Ascending aorta (tissue), 2 donors: Measurements from ENCODE around the gene C8G. TPM values are rescaled to one million over a fixed set of nuclear protein-coding genes. Genes with fewer than 3 reads are reported as not detected.

Experiments used
- DNase-seq, 2 donors: peaks; one replicate each; pipeline ENCODE4 v3.0.0-alpha.2; 2019; ENCODE audit warnings: low spot score in 2 of 2
- H3K27ac ChIP-seq, 2 donors: fragments of 200-600 bp; sonication (generic); one replicate each; pipeline ENCODE4 v1.5.1; 2016 to 2017; ENCODE audit warnings: mild to moderate bottlenecking in 1 of 2
- H3K27me3 ChIP-seq: fragments of 200-600 bp; sonication (generic); one replicate; pipeline ENCODE4 v1.5.1; 2017
- H3K36me3 ChIP-seq, 2 donors: fragments of 200-600 bp; sonication (generic); one replicate each; pipeline ENCODE4 v1.5.1; 2016
- H3K4me1 ChIP-seq, 2 donors: fragments of 200-600 bp; sonication (generic); one replicate each; pipeline ENCODE4 v1.5.1; 2016 to 2017; ENCODE audit warnings: mild to moderate bottlenecking in 1 of 2
- H3K4me3 ChIP-seq, 2 donors: fragments of 200-600 bp; sonication (generic); one replicate each; pipeline ENCODE4 v1.5.1; 2016 to 2017; ENCODE audit warnings: mild to moderate bottlenecking in 1 of 2
- H3K9me3 ChIP-seq, 2 donors: fragments of 200-600 bp; sonication (generic); one replicate each; pipeline ENCODE4 v1.5.1; 2016
- CTCF ChIP-seq, 3 experiments: fragments of 200-600 bp in 2 of 3; fragments of 450-650 bp in 1 of 3; sonication (generic) in 2 of 3; IDR thresholded peaks; one replicate each; pipeline ENCODE4 v1.5.1; 2016 to 2019; ENCODE audit warnings: antibody characterized with exemption in 3 of 3, mild to moderate bottlenecking in 1 of 3, moderate library complexity in 1 of 3
- intact Hi-C: fragments of 100-400 bp; cut with DNase I; formaldehyde crosslinking; loops from one replicate; pipeline ENCODE4 v1.15.1; 2023
- total RNA-seq: library from RNA; depleted of rRNA; stranded (reverse); fragments of >200 nt; gene quantifications from one replicate; pipeline ENCODE4 v1.1.0, GENCODE V29; 2016

C8G gene
- total RNA-seq, 1 donor from 2014 or later, result 8.6 TPM

- Histone ChIP-seq H3K27me3 (no peaks in the 10 kb centered on the region), H3K27ac (peak overlapping the region; percentile 81 to 88), H3K36me3 (no peaks in the 10 kb centered on the region), H3K4me1 (peaks cover 0 to 12% of the 10 kb centered on the region in 2 donors), H3K9me3 (no peaks in the 10 kb centered on the region), H3K4me3 (peak overlapping the region; percentile 62 to 83)
- intact Hi-C loops, result loop anchor here (2.0 kb wide), 1 partner anchor 160 kb away; the partner anchor contains the start of gene TMEM141
- DNase-seq, result no peak
- no peak for TF ChIP-seq CTCF (IDR thresholded peaks at IDR 0.05)
Measured at GRCh38 chr9:136950656-136951276, 5.7 kb downstream of the C8G start.

- Histone ChIP-seq H3K27ac (peak within 1 kb of the TSS; percentile 81 to 88), H3K4me3 (no peak within 1 kb of the TSS), H3K9me3 (no peaks in the 10 kb centered on the region), H3K4me1 (peaks cover 0 to 12% of the 10 kb centered on the region in 2 donors), H3K36me3 (no peaks in the 10 kb centered on the region), H3K27me3 (no peaks in the 10 kb centered on the region)
- no peak for TF ChIP-seq CTCF (IDR thresholded peaks at IDR 0.05)
- intact Hi-C loops, result loop anchor here (2.0 kb wide), 1 partner anchor 161 kb away; the partner anchor contains the start of gene TMEM141
- DNase-seq, result no peak
Measured at GRCh38 chr9:136951541-136952320, 6.7 kb downstream of the C8G start, which contains the start of gene LCN12. Gene LCN12 (plus strand): TSS chr9:136952273. CDS start chr9:136952328, 55 bp downstream.

GRCh38 chr9:136952321-136952850 lies 7.3 kb downstream of the C8G start:
- DNase-seq, result no peak
- Histone ChIP-seq H3K27ac (no peak overlapping the region), H3K36me3 (no peaks in the 10 kb centered on the region), H3K9me3 (no peaks in the 10 kb centered on the region), H3K4me3 (no peak overlapping the region), H3K27me3 (no peaks in the 10 kb centered on the region), H3K4me1 (peaks cover 0 to 12% of the 10 kb centered on the region in 2 donors)
- intact Hi-C loops, result no loop called here
- no peak for TF ChIP-seq CTCF (IDR thresholded peaks at IDR 0.05)

GRCh38 chr9:136952876-136953770 lies 8.1 kb downstream of the C8G start:
- Histone ChIP-seq H3K27ac (no peak overlapping the region), H3K9me3 (no peaks in the 10 kb centered on the region), H3K27me3 (no peaks in the 10 kb centered on the region), H3K4me1 (peaks cover 0 to 12% of the 10 kb centered on the region in 2 donors), H3K4me3 (no peak overlapping the region), H3K36me3 (no peaks in the 10 kb centered on the region)
- no peak for TF ChIP-seq CTCF (IDR thresholded peaks at IDR 0.05)
- no peak for DNase-seq
- intact Hi-C loops, result no loop called here

GRCh38 chr9:136953771-136954269 lies 8.8 kb downstream of the C8G start:
- Histone ChIP-seq H3K27ac (no peak overlapping the region), H3K4me3 (no peak overlapping the region), H3K4me1 (peaks cover 0 to 12% of the 10 kb centered on the region in 2 donors), H3K36me3 (no peaks in the 10 kb centered on the region), H3K27me3 (no peaks in the 10 kb centered on the region), H3K9me3 (no peaks in the 10 kb centered on the region)
- no peak for DNase-seq
- intact Hi-C loops, result no loop called here
- TF ChIP-seq CTCF (IDR thresholded peaks at IDR 0.05), result no peak
